ENCODE data around the gene ITGA2.

GRCh38 chr5:53041071-53041692 is 52.0 kb downstream of the ITGA2 start:
- TF ChIP-seq CTCF (IDR thresholded peaks at IDR 0.05) (no peak), POLR2A (IDR thresholded peaks at IDR 0.05) (no peak), POLR2AphosphoS5 (IDR thresholded peaks at IDR 0.05; ENCODE audit: insufficient read depth in 1 of 2, low read depth in 1 of 2) (no peak)
